Stimulated activated CD4-positive, alpha-beta T cell treated with anti-CD3 and anti-CD28 coated beads, Interleukin-4, amount 100 ng/mL, for 4 hours (primary cell): ENCODE results near the gene SLC51B.

Experiments used
- DNase-seq, 2 experiments: peaks; one replicate each; pipeline ENCODE4 v3.0.0-alpha.2; 2020

The SLC51B gene

GRCh38 chr15:65101891-65102708, 56.9 kb downstream of the SLC51B start:
- no peak for DNase-seq

- DNase-seq: no peak
Measured at GRCh38 chr15:65102912-65103311, 57.7 kb downstream of the SLC51B start.
